GM20431 (cell line): ENCODE measurements around the gene CPPED1.

Source experiments
- in situ Hi-C: fragments of 300-500 bp; cut with MseI, MboI; formaldehyde crosslinking; loops from one replicate; pipeline ENCODE4 v1.15.0; 2020; ENCODE audit warnings: low sequenced_read_pairs; ENCODE audit not compliant: unreplicated experiment

Gene CPPED1

DNA sequence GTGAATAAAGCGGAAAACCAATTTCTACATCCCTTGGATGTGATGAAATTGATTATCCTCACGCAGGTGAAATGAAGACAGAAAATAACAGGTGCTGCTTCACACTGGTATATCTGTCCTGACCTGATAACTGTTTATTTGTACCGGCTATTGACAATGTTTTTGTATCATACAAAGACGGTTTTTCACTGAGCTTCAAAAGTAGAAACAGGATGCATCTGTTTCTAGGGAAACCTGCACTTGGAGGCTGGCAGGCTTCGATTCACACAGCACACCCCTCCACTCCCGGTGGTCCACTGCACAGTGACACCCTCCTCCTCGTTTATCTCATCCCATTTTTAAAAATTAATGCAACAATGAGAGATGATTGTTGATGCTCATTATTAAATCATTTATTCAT, 104.5 kb downstream of the CPPED1 start:
- in situ Hi-C loops = no loop called here

DNA sequence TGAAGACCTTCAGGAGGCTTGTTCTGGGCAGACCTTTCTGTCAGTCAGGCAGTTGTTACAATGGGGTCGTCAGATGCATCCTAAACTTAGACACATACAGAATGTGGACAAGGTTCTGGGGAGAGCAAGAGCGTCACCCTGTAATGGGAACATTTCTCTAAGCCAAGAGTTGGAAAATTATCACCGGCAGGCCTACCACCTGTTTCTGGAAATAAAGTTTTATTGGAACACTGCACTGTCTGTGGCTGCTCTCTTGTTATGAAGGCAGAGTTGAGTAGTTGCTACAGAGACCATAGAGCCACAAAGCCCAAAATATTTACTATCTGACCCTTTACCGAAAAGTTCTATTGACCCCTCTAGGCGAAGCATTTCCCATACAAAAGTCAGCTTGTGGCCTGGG, 106.2 kb downstream of the CPPED1 start:
- in situ Hi-C loops = no loop called here

DNA sequence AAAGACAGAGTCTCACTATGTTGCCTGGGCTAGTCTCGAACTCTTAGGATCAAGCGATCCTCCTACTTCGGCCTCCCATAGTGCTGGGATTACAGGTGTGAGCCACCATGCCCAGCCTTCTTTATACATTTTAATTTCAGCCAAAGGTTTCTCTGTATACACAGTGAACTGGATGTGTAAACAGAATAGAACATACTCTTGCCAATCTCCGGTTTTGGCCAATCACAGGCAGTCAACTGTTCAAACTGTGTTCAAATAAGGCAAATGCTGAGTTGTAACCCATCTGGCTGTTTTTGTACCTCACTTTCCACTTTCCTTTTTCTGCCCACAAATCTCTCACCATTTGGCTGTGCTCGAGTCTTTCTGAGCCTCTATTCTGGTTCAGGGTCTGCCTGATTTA, 108.2 kb downstream of the CPPED1 start:
- in situ Hi-C loops = no loop called here

DNA sequence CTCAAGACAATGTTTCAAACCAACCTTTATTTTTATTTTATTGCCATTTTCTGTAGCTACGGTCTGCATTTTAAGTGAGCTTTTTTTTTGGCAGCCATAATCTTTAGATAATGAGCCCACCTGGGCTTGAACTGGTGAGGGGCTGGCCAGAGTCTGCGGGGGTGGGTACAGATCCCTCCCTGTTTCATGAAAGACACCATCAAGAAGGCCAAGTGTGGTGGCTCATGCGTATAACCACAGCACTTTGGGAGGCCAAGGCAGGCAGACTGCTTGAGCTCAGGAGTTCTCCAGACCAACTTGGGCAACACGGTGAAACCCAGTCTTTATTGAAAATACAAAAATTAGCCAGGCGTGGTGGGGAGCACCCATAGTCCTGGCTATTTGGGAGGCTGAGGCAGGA, 113.7 kb downstream of the CPPED1 start:
- in situ Hi-C loops = no loop called here

DNA sequence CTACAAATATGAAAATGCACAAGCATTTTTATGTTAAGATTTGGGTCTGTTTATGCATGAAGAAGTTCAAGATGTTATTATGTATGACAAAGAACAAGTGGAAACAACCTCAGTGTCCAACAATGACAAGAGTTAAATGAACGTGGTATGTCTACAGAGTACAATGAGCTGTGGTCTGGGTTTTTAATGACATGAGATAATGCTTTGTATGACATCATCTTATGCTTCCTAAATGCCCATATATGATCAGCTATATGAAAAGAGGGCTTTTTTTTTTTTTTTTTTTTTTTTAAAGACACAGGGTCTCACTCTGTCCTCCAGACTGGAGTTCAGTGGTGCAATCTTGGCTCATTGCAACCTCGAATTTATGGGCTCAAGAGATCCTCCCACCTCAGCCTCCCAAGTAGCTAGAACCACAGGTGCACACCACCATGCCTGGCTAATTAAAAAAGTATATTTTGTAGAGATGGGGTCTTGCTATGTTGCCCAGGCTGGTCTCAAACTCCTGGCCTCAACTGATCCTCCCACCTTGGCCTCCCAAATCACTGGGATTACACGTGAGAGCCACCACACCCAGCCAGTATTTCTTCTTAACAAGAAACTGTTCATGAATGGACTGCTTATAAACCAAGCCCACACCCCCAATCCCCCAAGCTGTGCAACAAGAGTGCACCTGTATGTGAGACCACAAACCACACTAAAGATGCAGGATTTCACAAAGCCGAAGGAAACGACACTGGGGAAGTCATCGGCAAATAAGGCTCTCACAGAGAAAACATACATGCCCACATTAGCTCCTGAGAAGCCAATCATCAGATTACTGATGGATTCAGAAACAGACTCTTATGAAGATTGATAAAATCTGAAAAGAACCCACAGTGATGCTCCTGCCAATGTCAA, 114.5 kb downstream of the CPPED1 start:
- in situ Hi-C loops = no loop called here

DNA sequence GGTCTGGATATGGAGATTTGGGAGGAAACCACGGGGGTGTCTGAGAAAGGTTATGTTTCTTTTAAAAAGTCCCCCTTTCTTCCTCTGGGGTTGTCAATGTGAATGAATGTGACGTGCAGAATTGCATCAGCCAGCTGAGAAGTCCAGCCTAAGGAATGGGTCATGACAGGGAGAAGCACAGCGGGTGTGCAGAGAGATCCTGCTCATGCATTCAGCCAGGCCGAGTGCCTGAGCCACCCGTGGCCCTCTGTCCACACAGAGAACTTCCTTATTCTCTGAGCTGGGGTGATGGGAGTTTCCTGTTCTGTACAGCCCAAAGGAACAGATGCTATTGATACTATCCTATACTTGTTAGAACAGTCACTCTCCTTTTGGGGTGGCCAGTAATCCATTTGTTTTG, 117.9 kb downstream of the CPPED1 start:
- in situ Hi-C loops = no loop called here

DNA sequence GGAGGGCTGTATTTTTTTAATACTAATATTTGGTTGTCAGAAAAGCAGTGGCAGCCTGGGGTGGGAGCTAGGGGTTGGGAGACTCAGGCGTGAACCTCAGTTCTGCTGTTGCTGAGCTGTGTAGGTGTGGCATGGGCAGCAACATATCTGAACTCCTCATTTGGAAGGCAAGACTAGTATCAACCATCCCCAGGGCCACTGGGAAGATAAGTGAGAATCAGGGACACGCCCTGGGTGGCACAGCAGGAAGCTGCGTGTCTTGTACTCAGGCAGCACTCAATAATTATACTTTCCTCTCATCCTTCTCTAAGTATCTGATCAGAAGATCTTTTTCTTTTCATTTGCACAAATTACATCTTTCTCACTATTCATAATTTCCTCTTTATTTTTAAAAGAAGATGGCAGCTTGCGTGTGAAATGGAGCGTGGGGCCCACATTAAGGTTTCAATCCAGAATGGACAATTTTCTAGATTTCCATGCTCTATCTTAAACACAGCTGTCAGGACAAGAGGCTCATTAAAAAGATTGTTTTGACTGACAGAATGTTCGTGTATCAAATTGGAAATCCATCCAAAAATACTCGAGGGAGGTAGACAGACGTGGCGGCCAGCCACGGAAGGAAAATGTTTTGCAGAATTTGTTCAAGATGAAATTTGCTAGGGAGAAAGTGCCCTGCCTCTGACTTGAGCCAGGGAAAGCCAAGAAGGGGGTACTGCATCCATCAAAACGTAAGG, 121.1 kb downstream of the CPPED1 start:
- in situ Hi-C loops = no loop called here

DNA sequence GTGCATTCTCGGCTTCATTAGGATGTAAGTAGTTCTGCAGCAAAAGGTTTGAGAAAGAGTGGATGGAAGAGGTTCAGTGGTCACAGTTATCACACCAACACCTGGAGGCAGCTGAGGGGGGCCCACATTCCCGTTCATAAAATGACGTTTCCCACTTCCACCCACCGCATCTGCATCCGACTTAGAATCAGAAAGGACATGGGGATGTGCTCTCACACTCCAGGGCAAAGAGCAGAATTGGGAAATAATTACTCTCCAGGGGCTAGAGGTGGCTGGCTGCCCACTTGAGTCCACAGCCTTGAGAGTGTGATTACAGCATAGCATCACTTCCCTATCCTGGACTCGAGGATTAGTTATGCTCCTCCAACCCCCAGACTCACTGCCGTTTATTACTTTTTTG, 122.0 kb downstream of the CPPED1 start:
- in situ Hi-C loops = no loop called here

DNA sequence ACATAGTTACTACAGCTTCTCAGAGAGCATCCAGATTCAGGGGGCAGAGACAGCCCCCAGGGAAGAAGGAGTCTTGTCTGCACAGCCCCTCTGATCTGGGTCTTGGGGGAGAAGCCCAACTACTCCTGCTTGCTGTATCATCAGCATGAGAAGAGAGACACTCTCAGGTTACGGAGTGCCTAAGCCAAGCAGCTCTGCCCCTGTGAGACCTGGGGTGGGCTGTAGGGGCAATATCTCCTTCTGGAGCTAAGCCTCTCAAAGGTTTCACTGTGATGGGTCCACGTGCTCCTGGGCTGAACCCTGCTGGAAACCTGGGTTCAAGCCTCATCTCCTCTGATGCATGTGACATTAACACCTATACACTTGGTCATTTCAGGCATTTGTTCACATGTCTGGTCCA, 123.2 kb downstream of the CPPED1 start:
- in situ Hi-C loops = no loop called here

DNA sequence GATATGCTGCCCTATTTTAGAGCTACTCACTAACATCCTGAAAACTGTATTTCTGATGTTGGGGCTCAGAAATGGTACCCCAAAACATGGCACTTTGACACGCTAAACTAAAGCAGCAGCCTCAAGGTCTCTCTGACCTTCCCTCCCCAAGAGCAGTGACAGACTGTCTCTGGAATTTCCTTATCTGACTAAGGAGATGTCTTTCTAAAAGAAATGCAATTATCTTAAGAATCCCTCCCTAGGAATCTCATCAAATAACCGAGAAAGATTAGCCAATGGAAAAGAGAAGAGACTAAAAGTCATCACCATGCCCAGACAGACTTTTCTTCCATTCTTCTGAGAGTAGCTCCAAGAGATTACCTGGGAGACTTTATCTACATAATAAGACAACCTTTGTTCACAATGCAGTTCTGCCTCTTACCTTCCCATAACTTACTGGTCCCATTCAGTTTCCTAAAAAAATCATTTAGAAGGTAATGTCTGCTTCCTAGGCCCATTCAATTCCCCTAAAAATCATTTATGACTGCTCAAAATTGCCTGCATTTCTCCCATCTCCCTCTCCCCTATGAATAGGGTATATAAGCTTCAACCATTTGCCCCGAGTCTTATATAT, 123.9 kb downstream of the CPPED1 start:
- in situ Hi-C loops = no loop called here

DNA sequence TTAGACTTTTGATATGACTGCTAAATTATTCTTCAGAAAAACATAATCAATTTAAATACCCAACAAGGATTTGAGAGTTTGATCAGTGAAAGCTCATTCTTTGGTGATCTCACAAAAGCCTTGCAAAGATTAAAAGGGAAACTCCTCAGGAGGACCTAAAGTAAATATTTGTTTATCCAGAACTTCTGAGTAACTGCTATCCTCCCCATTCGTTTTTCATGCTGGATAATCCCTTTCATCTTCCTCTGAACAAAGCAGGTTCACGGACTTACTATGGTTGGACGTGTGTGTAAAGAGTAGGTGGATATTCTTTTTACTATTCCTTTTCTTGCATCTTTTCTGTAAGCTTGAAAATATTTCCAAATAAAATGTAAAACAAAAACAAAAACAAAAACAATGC, 124.7 kb downstream of the CPPED1 start:
- in situ Hi-C loops = no loop called here

DNA sequence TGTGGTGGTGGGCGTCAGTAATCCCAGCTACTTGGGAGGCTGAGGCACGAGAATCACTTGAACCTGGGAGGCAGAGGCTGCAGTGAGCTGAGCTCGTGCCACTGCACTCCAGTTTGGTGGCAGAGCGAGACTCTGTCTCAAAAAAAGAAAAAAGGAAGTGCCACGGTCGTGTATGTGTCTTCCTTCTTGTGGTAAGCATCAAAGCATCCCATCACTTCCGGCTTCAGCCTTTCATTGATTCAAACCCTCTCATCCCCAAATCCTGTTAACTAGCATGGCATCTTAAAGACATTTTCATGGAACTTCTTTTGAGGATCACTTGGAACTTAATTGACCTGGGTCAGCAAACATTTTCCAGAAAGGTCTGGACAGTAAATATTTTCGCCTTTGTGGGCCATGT, 126.2 kb downstream of the CPPED1 start:
- in situ Hi-C loops = no loop called here

DNA sequence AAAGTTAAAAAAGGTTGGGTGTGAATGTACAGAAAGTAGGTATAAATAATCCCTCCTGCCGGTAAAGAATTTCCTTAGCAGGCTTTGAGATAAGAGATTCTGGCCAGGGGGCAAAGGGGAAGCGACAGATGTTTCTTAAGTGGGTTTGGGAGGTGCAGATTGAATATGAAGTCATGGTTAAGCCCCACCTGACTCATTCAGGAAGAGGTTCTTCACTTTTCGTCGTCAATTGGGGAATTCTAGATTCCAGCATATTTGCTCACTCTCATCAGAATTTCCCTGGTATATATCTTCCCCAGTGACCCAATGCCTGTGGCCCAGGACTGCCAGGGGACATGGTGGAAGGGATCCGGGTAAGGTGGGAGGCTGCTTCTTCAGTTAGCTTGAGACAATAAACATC, 127.8 kb downstream of the CPPED1 start:
- in situ Hi-C loops = no loop called here

DNA sequence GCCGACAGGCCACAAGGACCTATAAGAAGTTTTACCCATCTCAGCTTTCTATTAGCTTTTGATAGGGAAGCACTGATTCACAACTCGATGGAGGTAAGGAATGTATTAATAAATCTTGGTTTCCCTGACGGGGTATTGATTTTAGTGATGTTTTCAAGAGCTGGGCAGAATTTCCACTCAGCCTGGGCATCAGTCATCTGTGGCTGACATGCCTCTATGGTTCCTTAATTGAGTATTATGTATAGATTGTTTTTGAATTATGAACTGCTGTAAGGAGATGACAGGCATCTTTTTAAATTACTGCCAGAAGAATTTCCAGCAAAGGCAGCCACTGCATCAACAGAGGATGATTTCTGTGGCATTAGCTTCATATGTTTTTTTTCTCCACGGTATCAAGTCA, 128.6 kb downstream of the CPPED1 start:
- in situ Hi-C loops = no loop called here

DNA sequence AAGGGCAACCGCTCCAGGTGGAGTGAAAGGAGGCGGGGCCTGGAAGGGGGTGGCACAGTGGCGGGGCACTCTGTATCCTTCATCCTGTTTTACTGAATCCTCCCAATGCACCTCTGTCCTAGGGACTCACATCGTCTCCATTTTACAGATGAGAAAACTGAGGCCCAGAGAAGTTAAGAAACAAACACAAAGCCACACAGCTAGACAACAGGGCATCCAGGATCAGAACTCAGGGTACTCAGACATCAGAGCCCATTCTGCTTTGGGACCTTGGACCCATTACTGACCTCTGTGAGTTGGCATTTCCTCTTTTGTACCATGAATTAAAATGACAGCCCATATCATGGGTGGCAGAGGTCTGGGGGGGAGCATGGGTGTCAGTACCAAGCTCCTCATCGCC, 129.2 kb downstream of the CPPED1 start:
- in situ Hi-C loops = no loop called here

DNA sequence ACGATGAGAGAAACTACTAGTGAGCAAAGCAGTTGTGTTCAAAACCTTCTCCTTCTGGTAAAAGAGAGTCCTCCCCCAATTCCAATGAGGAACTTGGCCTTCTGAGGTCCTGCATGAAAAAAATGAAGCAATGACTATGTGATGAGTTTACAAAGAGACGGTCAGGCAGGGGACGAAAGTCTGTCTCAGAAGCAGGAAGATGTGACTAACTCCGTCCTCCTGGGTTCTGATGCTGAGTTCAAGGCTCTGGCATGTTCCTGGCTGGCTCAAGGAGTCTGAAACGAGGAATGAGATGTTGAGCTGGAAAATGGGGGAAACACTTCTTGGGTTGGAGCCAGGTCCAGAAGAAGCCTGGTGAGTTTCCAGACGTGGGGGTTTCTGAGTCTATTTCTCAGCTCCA, 129.6 kb downstream of the CPPED1 start:
- in situ Hi-C loops = no loop called here

DNA sequence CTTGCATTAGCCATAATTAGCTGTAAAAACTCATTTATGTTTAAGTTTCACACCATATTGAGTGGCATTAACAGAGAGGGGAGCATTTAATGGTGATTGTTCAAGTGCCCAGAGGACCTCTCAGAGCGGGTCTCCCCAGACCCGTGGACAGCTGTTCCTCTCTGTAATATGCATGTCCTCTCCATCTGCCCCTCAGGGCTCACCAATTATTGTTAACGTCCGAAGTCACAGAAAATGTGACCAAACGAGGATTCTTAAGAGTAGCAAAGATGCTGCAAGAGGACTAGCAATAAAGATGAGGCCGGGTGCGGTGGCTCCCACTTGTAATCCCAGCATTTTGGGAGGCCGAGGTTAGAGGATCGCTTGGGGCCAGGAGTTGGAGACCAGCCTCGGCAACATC, 130.2 kb downstream of the CPPED1 start:
- in situ Hi-C loops = no loop called here

DNA sequence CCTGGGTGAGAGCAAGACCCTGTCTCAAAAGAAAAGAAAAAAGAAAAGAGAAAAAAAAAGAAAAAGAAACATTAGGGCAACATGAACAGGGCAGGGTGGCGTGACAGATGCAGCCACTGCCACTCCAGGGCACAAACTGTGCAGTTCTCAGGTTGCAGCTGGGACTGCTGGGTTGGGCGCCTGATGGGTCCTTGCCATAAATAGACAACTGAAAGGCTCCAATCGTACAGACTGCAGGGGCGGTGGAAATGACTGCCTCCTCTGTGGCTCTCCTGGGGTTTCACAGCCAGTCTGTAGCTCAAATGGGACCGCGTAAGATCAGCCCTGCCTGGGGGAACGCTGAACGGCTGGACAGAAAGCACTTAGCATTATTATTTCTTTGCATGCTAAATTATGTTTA, 130.7 kb downstream of the CPPED1 start:
- in situ Hi-C loops = no loop called here

DNA sequence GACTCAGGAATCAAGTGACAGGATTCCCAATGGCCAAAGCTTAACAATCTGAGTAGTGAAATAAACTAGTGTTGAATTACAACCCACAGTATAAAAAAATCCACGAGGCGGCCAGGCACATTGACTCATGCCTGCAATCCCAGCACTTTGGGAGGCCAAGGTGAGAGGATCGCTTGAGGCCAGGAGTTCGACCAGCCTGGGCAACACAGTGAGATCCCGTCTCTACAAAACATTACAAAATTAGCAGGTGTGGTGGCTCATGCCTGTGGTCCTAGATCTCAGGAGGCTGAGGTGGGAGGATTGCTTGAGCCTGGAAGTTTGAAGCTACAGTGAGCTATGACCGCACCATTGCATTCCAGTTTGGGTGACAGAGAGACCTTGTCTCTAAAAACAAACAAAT, 133.8 kb downstream of the CPPED1 start:
- in situ Hi-C loops = no loop called here

DNA sequence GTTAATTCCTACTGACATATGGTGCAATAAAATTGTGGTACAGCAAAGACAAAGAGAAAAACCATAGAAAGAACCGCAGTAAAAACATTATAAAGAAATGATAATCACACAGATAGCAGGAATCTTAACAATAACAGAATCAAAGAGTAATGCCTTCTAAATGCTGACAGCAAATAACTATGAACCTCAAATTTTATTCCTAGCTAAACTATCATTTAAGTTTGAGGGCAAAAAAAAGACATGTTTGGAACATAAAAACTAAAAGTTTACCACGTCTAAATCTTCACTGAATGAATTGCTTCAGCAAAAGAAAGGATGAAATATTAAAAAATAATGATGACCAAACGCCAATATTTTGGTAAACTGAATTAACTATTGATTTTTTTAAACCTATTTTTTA, 135.8 kb downstream of the CPPED1 start:
- in situ Hi-C loops = no loop called here

DNA sequence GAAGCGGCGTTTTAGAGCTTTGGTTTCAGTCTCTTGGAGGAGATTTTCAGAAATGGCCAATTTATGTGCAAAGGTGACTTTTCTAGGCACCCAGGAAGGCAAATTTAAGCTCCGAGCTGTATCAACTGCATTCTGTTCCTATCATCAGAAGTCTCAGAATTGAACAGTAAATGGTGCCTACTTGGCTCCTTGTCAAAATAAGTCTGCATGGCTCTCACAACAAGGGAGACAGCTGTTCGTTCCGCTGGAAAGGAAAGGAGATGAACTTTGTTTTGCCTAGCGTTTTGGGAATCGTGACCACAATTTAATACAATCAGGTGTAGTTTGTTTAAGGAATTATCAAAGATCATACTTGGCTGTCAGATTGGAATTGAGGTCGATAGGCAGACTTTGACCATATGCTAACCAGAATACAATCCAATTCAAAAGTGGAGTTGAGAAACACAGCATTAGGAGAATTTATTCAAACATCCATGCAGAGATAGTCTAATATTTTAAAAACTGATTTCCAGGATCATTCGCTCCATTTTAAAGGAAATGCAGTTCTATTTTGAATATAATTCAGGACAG, 139.4 kb downstream of the CPPED1 start:
- in situ Hi-C loops = no loop called here
